Osteoblast (primary cell): ENCODE data around the gene VCPKMT. TPM values are rescaled to one million over a fixed set of nuclear protein-coding genes. Genes with fewer than 3 reads are reported as not detected.

ENCODE experiments used
- DNase-seq: peaks from one replicate; pipeline ENCODE4 v3.0.0; 2011; ENCODE audit warnings: low spot score, mixed read lengths; ENCODE audit not compliant: insufficient read length; ENCODE audit errors: missing footprints
- H2AFZ ChIP-seq: 2 replicates; pipeline ENCODE4 v1.6.0; 2011; ENCODE audit warnings: mild to moderate bottlenecking, low read length
- H3K27ac ChIP-seq: 2 replicates; pipeline ENCODE4 v1.5.1; 2011; ENCODE audit warnings: mild to moderate bottlenecking, low read depth, low read length, moderate library complexity
- H3K27me3 ChIP-seq: 2 replicates; pipeline ENCODE4 v1.6.0; 2012; ENCODE audit warnings: mild to moderate bottlenecking, control low read depth, inconsistent platforms, low read length, moderate library complexity; ENCODE audit not compliant: insufficient read depth
- H3K36me3 ChIP-seq: 2 replicates; pipeline ENCODE4 v1.5.1; 2011; ENCODE audit warnings: mild to moderate bottlenecking, low read length, control low read depth, moderate library complexity; ENCODE audit not compliant: insufficient read depth
- H3K4me1 ChIP-seq: 2 replicates; pipeline ENCODE4 v1.5.1; 2011; ENCODE audit warnings: mild to moderate bottlenecking, low read length, control low read depth, moderate library complexity; ENCODE audit not compliant: insufficient read depth
- H3K4me2 ChIP-seq: 2 replicates; pipeline ENCODE4 v1.6.0; 2011; ENCODE audit warnings: mild to moderate bottlenecking, low read length; ENCODE audit not compliant: insufficient read depth
- H3K4me3 ChIP-seq: fragments of 200-600 bp; sonication (generic); 3 replicates; pipeline ENCODE4 v1.5.1; 2012; ENCODE audit warnings: mild to moderate bottlenecking, low read length, inconsistent platforms; ENCODE audit not compliant: insufficient read depth
- H3K79me2 ChIP-seq: 2 replicates; pipeline ENCODE4 v1.6.0; 2012; ENCODE audit warnings: mild to moderate bottlenecking, low read length, control low read depth, inconsistent platforms; ENCODE audit not compliant: insufficient read depth
- H3K9me3 ChIP-seq: 2 replicates; pipeline ENCODE4 v1.5.1; 2011; ENCODE audit warnings: low read depth, low read length, control low read depth
- H4K20me1 ChIP-seq: 2 replicates; pipeline ENCODE4 v1.6.0; 2012; ENCODE audit warnings: mild to moderate bottlenecking, low read length, control low read depth; ENCODE audit not compliant: insufficient read depth
- CTCF ChIP-seq: IDR thresholded peaks from 2 replicates; pipeline ENCODE4 v1.5.1; 2011; ENCODE audit warnings: mild to moderate bottlenecking, low read depth, low read length, moderate library complexity; ENCODE audit errors: extremely low read depth
- total RNA-seq: library from RNA; depleted of rRNA; stranded (reverse); fragments of >200 nt; gene quantifications from 2 replicates; pipeline ENCODE4 v1.2.3, GENCODE V29; 2012

The VCPKMT gene
- total RNA-seq, 1 donor: 5.4 TPM

DNA sequence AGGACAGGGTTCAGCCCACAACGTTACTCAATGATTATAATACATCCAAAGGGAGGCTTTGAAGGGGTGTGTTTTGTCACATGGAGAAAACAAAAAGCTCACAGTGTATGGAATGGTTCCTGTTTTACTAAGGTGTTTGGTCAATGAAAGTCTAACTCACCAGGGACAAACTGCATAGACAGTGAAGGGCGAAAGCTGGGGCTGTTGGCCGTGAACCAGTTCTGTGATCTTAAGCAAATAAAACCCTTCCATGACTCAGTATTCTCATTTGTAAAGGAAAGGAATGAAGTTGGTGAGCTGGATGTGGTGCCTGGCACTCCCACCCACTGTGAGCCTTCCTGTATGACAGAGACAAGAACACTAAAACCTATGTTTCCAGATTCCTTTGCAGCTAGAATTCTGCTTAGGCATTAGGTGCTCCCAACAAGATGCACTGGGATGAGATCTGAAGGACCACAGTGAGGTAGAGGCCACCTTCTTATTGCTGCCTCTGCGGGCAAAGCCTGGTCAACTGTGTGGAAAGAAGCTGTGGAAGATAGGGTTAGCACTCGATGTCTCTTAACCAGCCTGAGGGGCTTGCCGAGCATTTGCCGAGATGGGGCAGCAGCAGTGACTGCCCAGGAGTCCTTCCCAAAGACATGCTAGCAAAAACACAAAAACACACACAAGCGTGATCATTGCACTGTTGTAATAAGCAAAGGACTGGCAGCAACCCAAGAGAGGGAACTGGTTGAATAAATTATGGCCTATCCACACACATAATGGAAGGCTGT lies 48.5 kb downstream of the VCPKMT start:
- DNase-seq: peak; percentile 92

DNA sequence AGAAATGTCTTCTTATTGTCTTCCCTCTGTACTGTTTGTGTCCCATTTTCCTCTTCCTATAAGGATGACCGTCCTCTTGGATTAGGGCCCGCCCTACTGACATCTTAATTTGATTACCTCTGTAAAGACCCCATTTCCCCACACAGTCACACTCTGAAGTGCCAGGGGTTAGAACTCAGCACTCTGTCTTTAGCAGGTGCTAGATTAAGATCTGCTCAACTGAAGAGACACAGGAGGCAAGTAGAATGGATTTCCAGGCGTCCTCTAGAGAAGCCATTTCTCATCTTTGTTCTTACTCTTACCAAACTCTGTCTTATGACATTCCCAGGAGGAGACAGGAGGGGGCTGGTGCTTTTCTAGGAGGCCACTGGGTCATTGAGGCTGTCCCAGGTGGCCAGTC lies 50.8 kb downstream of the VCPKMT start:
- Histone ChIP-seq H3K27ac (no peak overlapping the region), H3K9me3 (no peaks in the 10 kb centered on the region), H3K27me3 (no peaks in the 10 kb centered on the region), H3K4me1 (peaks cover 37% of the 10 kb centered on the region), H3K4me2 (no peak overlapping the region), H3K79me2 (no peaks in the 10 kb centered on the region), H4K20me1 (no peaks in the 10 kb centered on the region), H3K36me3 (no peaks in the 10 kb centered on the region), H2AFZ (no peak overlapping the region), H3K4me3 (no peak overlapping the region)
- DNase-seq: no peak
- TF ChIP-seq CTCF: no peak

More for the DNA sequence above, 48.5 kb downstream of the VCPKMT start:
- Histone ChIP-seq H3K79me2 (no peaks in the 10 kb centered on the region), H3K4me1 (peaks cover 15% of the 10 kb centered on the region), H3K9me3 (no peaks in the 10 kb centered on the region), H3K36me3 (no peaks in the 10 kb centered on the region), H4K20me1 (no peaks in the 10 kb centered on the region), H3K4me3 (peak overlapping the region; percentile 10), H3K27ac (peak overlapping the region; percentile 31), H3K27me3 (no peaks in the 10 kb centered on the region), H3K4me2 (peak overlapping the region; percentile 20), H2AFZ (peak overlapping the region; percentile 17)
- TF ChIP-seq CTCF: no peak

- H3K27ac ChIP-seq: no peak overlapping the region
- peak; percentile 87 for DNase-seq
- H3K36me3 ChIP-seq: no peaks in the 10 kb centered on the region
- H3K79me2 ChIP-seq: no peaks in the 10 kb centered on the region
- no peaks in the 10 kb centered on the region for H3K9me3 ChIP-seq
- no peak overlapping the region for H3K4me3 ChIP-seq
- no peak overlapping the region for H3K4me2 ChIP-seq
- no peaks in the 10 kb centered on the region for H3K27me3 ChIP-seq
- peaks cover 43% of the 10 kb centered on the region for H3K4me1 ChIP-seq
- H4K20me1 ChIP-seq: no peaks in the 10 kb centered on the region
- peak overlapping the region; percentile 56 for H2AFZ ChIP-seq
- no peak for TF ChIP-seq CTCF
Measured at GRCh38 chr14:50064993-50065392, 51.4 kb downstream of the VCPKMT start.

GRCh38 chr14:50063876-50064420 lies 52.4 kb downstream of the VCPKMT start:
- no peaks in the 10 kb centered on the region for H3K36me3 ChIP-seq
- no peaks in the 10 kb centered on the region for H3K27me3 ChIP-seq
- H3K4me1 ChIP-seq: peaks cover 47% of the 10 kb centered on the region
- no peak for DNase-seq
- H3K79me2 ChIP-seq: no peaks in the 10 kb centered on the region
- H3K9me3 ChIP-seq: no peaks in the 10 kb centered on the region
- H4K20me1 ChIP-seq: no peaks in the 10 kb centered on the region
- H3K4me2 ChIP-seq: no peak overlapping the region
- H2AFZ ChIP-seq: no peak overlapping the region
- no peak overlapping the region for H3K4me3 ChIP-seq
- H3K27ac ChIP-seq: no peak overlapping the region
- TF ChIP-seq CTCF: no peak
